Loucy (cell line): Measurements from ENCODE around the gene SHISA3.

Experiments
- H2AFZ ChIP-seq: fragments of 200-600 bp; sonication (generic); 2 replicates; pipeline ENCODE4 v1.6.0; 2016; ENCODE audit warnings: antibody characterized with exemption, mild to moderate bottlenecking, low read length, moderate library complexity
- H3F3A ChIP-seq: fragments of 200-600 bp; 2 replicates; pipeline ENCODE4 v1.6.0; 2016; ENCODE audit warnings: antibody characterized with exemption, low read depth, mild to moderate bottlenecking
- H3K27me3 ChIP-seq: fragments of 200-600 bp; sonication (generic); 2 replicates; pipeline ENCODE4 v1.6.1; 2014; ENCODE audit warnings: low read length, mild to moderate bottlenecking; ENCODE audit not compliant: insufficient read depth, poor library complexity, severe bottlenecking
- H3K36me3 ChIP-seq: fragments of 200-600 bp; sonication (generic); 2 replicates; pipeline ENCODE4 v1.6.1; 2016; ENCODE audit warnings: low read length; ENCODE audit not compliant: insufficient read depth
- H3K4me1 ChIP-seq: fragments of 200-600 bp; sonication (generic); 2 replicates; pipeline ENCODE4 v1.5.1; 2014; ENCODE audit warnings: low read length, mild to moderate bottlenecking; ENCODE audit not compliant: insufficient read depth, poor library complexity, severe bottlenecking
- H3K4me2 ChIP-seq: fragments of 200-600 bp; sonication (generic); 2 replicates; pipeline ENCODE4 v1.6.0; 2014; ENCODE audit warnings: antibody characterized with exemption, low read length, low read depth, mild to moderate bottlenecking; ENCODE audit not compliant: poor library complexity, severe bottlenecking
- H3K4me3 ChIP-seq: fragments of 200-600 bp; sonication (generic); 2 replicates; pipeline ENCODE4 v1.5.1; 2014; ENCODE audit warnings: low read length, mild to moderate bottlenecking, mixed read lengths; ENCODE audit not compliant: poor library complexity, severe bottlenecking
- H3K79me2 ChIP-seq: fragments of 200-600 bp; sonication (generic); 2 replicates; pipeline ENCODE4 v1.6.1; 2014; ENCODE audit warnings: low read length; ENCODE audit not compliant: insufficient read depth
- H3K9ac ChIP-seq: fragments of 200-600 bp; sonication (generic); 2 replicates; pipeline ENCODE4 v1.6.0; 2014; ENCODE audit warnings: mild to moderate bottlenecking, low read depth, low read length, moderate library complexity; ENCODE audit not compliant: poor library complexity, severe bottlenecking
- H3K9me2 ChIP-seq: fragments of 200-600 bp; sonication (generic); replicated peaks from 2 replicates; pipeline ENCODE4 v1.6.1; 2016; ENCODE audit warnings: low read depth, low read length, mixed read lengths
- H3K9me3 ChIP-seq: fragments of 200-600 bp; sonication (generic); 2 replicates; pipeline ENCODE4 v1.6.1; 2014; ENCODE audit warnings: mild to moderate bottlenecking, antibody characterized with exemption, low read length, low read depth; ENCODE audit not compliant: insufficient read depth
- H4K20me1 ChIP-seq: fragments of 200-600 bp; sonication (generic); 2 replicates; pipeline ENCODE4 v1.6.0; 2014; ENCODE audit warnings: antibody characterized with exemption, low read length, mild to moderate bottlenecking; ENCODE audit not compliant: insufficient read depth, poor library complexity, severe bottlenecking
- EZH2phosphoT487 ChIP-seq: fragments of 200-600 bp; IDR thresholded peaks from 2 replicates; pipeline ENCODE4 v1.6.1; 2018; ENCODE audit warnings: antibody characterized with exemption, mild to moderate bottlenecking, moderate library complexity, borderline replicate concordance
- TF ChIP-seq, protein P1 (sequence below): fragments of 200-600 bp; sonication (generic); conservative IDR thresholded peaks from 2 replicates; pipeline ENCODE4 v1.5.1; 2014; ENCODE audit warnings: mild to moderate bottlenecking, antibody characterized with exemption, low read length

Gene SHISA3

DNA sequence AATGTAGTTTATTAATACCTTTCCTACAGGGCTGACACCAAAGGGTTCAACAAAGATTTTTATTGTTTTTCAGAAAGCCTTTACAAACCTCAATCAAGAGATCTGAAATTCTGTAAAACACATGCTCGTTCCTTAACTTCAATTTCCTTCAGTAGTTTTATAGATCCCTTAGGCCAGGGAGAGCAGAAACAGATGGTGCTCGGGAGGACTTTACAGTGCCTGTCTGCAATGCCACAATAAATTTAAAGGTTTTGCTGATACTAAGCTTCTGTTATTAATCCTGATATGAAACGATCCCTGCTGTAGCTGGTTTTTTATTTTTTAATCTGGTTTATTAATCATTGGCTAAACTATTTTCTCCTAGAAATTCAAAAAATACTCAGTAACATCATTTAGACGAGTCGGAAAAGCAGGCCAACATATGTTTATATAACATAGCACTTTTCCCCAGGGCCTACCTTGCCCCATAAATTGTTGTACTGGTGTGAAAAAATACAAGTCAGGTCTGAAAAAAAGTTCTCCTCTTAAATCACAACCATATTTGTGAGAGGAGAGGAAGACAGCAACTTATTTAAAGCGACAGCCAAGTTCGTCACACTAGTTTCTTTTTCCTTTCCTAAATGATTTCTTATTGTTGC lies 39.8 kb downstream of the SHISA3 start:
- Histone ChIP-seq H3K9me3 (no peaks in the 10 kb centered on the region), H3F3A (no peaks in the 10 kb centered on the region), H3K36me3 (no peaks in the 10 kb centered on the region), H3K4me1 (no peaks in the 10 kb centered on the region), H3K79me2 (no peaks in the 10 kb centered on the region), H3K4me3 (no peak overlapping the region), H3K9ac (no peak overlapping the region), H3K4me2 (no peak overlapping the region), H4K20me1 (no peaks in the 10 kb centered on the region), H3K27me3 (no peaks in the 10 kb centered on the region), H2AFZ (no peak overlapping the region), H3K9me2 (no peaks in the 10 kb centered on the region)
- TF ChIP-seq, protein P1, sequence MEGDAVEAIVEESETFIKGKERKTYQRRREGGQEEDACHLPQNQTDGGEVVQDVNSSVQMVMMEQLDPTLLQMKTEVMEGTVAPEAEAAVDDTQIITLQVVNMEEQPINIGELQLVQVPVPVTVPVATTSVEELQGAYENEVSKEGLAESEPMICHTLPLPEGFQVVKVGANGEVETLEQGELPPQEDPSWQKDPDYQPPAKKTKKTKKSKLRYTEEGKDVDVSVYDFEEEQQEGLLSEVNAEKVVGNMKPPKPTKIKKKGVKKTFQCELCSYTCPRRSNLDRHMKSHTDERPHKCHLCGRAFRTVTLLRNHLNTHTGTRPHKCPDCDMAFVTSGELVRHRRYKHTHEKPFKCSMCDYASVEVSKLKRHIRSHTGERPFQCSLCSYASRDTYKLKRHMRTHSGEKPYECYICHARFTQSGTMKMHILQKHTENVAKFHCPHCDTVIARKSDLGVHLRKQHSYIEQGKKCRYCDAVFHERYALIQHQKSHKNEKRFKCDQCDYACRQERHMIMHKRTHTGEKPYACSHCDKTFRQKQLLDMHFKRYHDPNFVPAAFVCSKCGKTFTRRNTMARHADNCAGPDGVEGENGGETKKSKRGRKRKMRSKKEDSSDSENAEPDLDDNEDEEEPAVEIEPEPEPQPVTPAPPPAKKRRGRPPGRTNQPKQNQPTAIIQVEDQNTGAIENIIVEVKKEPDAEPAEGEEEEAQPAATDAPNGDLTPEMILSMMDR = no peak
- TF ChIP-seq EZH2phosphoT487 = no peak

DNA sequence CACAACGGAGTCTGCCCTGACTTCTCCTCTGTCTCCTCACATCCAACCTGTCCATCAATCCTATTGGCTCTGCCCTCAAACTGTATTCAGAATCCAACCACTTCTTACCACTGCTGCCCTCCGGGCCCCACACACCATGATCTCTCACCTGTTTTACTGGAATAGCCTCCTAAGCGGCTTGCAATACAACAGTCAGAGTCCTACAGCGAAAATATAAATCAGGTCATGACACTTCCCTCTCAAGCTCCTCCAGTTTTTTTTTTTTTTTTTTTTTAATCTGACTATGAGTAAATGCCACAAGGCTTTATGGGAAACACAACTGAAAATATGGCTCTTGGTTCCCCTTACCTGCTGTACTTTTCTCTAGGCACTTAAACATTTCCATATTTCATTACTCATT lies 42.8 kb downstream of the SHISA3 start:
- no peak overlapping the region for H3K9ac ChIP-seq
- no peak overlapping the region for H3K4me3 ChIP-seq
- H3K4me2 ChIP-seq = no peak overlapping the region

DNA sequence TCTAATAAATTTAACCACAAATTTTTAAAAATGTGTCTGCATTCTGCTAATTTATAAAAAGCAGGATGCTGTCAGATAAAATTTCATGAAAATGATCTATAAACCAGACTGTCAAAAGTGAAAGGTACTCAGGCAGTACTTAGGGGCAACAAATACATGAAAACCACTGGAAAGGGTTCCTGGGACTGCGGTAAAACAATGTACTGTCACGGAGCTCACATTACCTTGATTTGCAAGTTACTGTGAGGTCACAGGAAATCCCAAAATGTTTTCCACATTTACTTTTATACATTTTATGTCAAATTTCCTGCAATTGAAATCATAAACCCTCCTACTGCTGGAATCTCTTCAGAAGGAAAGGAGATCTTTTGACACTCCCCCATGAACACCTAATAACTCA lies 45.3 kb downstream of the SHISA3 start:
- no peaks in the 10 kb centered on the region for H3K79me2 ChIP-seq
- no peaks in the 10 kb centered on the region for H3K4me1 ChIP-seq
- H3K27me3 ChIP-seq = no peaks in the 10 kb centered on the region
- no peaks in the 10 kb centered on the region for H3K9me2 ChIP-seq
- no peak overlapping the region for H3K4me3 ChIP-seq
- no peak overlapping the region for H3K4me2 ChIP-seq
- H3K9ac ChIP-seq = no peak overlapping the region
- H3F3A ChIP-seq = no peaks in the 10 kb centered on the region
- H4K20me1 ChIP-seq = no peaks in the 10 kb centered on the region
- H3K9me3 ChIP-seq = no peaks in the 10 kb centered on the region
- H3K36me3 ChIP-seq = no peaks in the 10 kb centered on the region
- TF ChIP-seq, protein P1 = no peak
- no peak for TF ChIP-seq EZH2phosphoT487
- H2AFZ ChIP-seq = no peak overlapping the region

More for the DNA sequence above, 42.8 kb downstream of the SHISA3 start:
- Histone ChIP-seq H2AFZ (no peak overlapping the region), H3K27me3 (no peaks in the 10 kb centered on the region), H3K79me2 (no peaks in the 10 kb centered on the region), H3K9me2 (no peaks in the 10 kb centered on the region), H3F3A (no peaks in the 10 kb centered on the region), H3K36me3 (no peaks in the 10 kb centered on the region), H3K4me1 (no peaks in the 10 kb centered on the region), H4K20me1 (no peaks in the 10 kb centered on the region), H3K9me3 (no peaks in the 10 kb centered on the region)
- TF ChIP-seq, protein P1 = no peak
- no peak for TF ChIP-seq EZH2phosphoT487
